IPS DF 19.7 (cell line): ENCODE results near the gene NACC1.

Experiments used
- DNase-seq: peaks from one replicate; pipeline ENCODE4 v3.0.0-alpha.2; 2013; ENCODE audit warnings: low read depth, low spot score

The NACC1 gene

GRCh38 chr19:13117772-13118423, at the start of gene NACC1:
Gene NACC1, plus strand, starts transcription at chr19:13118264. Its CDS starts 16,944 bp downstream, at chr19:13135208.
- DNase-seq: no peak

GRCh38 chr19:13069415-13070359, 48.4 kb upstream of the NACC1 start:
- no peak for DNase-seq

DNA sequence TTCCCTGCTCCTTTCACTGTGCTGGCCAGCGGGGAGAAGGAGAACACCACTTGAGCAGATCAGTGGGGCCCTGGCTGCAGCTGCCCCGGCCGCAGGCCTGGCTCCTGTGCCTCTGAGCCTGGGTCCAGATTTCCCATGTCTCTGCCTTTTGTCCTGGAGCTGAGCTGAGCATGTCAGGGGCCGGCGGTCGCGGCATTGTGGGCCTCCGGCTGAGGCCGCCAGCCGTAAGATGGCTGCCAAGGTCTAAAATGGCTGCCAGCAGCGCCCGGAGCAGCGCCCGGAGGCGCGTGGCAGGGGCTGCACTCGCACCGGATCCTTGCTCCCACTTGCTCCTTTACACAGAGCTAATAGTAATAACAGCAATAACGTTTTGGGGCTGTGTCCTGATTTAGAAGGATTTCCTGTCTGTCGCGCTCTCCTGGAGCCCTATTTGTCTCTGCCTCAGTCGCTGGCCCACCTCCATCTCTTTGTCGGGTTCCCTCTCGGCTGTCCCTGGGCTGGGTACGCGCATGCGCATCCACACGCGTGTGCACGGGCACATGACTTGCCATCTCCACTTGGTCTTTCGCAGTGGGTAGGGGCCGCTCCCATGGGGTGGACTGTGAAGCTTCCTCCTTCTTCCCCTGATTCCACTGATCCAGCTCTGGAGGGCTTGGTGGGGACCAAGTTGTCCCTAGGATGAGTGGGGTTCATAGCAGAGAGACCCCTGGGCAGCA, 47.5 kb upstream of the NACC1 start:
- DNase-seq: no peak

- no peak for DNase-seq
Measured at GRCh38 chr19:13071444-13072187, 46.4 kb upstream of the NACC1 start.

DNA sequence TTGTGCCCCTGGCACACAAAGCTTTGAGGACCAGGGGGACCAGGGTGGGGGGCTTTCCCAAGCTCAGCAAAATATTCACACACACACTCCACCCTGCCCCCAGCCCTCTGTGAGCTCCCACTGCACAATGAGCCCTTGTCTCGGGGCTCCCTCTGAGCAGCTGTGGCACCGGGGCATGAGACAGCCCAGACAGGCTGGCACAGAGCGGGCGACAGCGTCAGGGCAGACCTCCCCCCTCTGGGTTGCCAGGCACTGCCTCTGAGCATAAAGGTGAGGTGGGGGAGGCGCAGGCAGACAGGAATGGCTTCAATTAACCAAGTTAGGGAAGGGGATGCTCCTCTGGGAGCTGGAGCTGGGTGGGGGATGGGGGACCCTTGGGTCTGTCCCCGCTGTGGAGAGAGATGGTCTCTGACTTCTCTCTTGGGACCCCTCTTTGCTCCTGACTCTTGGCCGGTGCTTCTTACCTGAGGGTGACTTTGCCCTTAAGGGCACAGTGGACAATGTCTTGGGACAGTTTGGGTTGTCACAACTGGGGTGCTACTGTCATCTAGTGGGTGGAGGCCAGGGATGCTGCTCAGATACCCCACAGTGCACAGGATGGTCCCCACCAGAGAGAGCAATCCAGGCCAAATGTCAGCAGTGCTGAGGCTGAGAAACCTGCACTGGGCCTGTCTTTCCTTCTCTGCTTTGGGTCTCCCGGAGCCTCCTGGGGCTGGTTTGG, 45.7 kb upstream of the NACC1 start:
- no peak for DNase-seq

DNA sequence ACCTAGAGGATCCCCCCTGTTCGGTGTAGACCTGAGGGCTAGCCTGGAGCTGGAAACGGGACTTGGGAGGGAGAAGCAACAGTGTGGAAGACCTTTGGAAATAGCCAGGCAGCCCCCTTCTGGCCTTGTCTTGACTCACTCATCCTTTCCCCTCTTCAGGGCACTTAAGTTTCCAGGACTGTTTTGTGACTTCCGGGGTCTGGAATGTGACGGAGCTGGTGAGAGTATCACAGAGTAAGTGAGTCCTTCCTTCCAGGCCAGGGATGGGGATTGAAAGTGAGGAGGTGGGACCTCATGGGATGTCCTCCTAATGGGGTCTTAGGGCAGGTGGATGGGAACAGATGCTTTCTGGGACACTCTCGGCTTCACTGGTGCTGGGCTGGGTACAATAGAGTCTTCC, 44.8 kb upstream of the NACC1 start:
- DNase-seq: no peak

DNA sequence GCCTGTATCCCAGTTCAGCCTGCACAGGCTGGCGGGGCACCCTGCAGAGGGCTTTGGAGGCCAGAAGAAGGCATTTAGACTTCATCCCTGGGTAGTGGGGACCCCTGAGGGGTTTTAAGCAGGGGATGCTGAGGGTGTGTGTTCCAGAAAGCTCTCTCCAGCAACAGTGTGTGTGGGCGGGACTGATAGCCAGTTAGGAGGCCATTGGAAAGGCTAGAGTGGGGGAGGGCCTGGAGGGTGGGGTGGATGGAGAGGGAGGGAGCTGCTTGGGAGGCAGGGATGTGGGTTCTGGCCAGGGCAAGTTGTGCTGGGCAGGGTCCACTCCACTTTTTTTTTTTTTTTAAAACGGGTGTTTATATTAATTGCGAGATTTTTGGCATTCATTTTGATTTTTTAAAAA, 43.7 kb upstream of the NACC1 start:
- no peak for DNase-seq

DNA sequence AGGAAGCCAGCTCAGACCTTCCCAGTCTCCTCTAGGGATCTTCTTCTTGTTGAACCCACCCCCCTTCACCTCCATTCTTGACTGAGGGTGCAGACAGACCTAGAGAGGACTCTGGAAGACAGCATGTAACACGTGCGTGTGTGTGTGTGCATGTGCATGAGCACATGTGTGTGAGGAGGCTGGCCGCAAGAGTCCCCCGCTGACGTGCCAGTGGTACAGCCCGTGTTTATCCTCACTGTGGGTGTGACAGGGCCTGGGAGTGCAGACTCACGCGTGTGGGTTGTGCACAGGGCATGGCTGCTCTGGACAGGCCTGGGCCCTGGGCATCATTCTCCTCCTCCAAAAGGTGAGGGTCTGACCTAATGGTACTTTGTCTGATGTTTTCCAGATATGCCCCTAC, 41.7 kb upstream of the NACC1 start:
- no peak for DNase-seq

- DNase-seq: no peak
Measured at GRCh38 chr19:13076787-13077186, 41.3 kb upstream of the NACC1 start.

- no peak for DNase-seq
Measured at GRCh38 chr19:13077240-13077639, 40.8 kb upstream of the NACC1 start.

DNA sequence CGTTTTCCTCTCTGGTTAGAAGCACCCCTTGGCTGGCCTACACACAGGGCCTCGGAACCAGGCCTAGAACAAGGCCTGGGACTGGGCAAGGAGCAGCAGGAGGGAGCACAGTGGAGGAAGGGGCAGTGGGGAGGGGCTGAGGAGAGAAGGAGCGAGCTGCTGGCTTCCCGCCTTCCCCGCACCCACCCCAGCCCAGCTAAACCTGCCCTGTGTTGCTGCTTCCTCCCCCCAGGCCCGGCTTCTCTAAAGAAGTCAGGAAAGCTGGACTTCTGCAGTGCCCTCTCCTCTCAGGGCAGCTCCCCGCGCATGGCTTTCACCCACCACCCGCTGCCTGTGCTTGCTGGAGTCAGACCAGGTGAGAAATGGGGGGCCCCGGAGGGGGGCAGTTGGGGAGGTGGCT, 39.7 kb upstream of the NACC1 start:
- DNase-seq: no peak

DNA sequence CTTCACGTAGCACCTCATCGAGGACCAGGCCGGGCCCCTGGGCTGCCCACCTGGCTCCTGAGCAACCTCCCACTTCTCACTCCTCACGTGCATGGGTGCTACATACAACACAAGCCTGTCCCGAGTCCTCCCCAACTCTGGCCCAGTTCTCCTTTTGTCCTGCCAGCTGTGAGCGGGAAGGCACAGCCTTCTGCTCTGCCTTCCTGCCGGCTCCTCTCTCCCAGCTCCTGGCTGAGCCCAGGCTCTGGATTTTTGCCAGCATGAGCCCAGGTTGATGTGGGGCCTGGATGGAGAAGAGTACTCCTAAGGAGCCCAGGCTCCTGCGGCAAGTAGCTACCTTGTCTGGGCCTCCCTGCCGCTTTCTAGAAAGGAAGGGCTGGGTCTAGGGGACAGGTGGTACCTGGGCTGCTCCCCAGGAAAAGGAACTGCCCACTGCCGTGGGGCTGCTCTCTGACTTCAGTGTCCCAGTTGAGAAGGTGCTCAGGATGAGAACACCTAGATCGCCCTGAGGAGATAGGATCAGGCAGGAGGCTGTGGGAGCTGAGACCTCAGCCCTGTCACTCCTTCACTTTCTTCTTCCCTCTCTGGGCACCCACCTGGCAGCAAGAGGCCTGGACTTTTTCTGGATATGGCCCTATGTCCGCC, 39.0 kb upstream of the NACC1 start:
- DNase-seq: no peak

DNA sequence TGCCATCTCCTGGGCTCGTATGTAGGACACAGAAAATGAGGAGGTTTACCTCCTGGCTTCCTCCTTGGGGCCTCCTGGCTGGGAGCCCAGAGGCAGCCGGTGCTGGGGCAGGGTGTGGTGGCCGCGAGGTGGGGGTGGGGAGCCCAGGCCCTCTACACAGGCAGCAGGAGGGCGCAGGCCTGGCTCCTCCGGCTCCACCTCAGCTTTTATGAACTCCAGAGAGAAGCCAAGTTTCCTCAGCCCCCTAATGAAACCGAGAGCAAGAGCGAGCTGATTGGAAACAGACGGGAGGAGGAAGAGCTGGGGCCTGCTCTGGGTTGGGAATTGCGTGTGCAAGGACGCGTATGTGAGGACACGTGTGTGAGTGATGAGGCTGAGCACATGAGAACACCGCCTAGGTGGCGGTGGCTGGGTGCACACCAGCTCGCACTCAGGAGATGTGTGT, 38.5 kb upstream of the NACC1 start:
- no peak for DNase-seq

DNA sequence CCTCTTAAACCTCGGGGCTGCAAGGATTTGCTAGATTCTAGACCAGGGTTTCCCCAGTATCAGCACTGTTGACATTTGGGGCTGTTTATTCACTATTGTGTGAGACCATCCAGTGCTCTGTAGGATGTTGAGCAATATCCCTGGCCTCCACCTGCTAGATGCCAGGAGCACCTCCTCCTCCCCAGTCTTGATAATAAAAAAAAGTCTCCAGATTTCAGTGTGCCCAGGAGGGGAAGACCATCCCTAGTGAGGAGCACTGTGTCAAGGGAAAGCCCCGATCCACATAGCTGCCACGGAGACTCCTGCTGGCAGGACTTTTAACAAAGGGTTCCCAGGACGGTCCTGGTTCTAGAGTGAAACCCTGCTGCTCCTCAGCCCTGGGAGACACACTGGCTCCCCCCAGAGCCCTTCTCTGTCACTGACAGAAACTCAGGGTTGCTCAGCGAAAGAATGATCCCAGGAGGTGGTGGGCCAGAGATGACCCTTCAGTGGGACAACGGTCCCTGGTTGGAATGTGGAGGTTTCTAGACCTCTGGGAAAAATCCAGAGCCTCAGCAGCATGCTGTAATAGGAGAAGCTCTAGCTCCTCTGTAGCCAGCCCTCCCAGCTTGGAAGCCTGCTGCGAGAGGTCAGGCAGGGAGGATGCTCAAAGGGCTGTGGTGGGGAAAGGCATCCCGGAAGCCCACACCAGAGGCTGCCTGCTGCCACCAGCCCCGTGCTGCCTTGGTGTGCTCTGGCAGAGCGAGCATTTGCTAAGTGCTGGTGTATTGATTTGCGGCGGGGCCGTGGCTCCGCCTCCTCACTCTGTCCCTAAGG, 35.7 kb upstream of the NACC1 start:
- no peak for DNase-seq

DNA sequence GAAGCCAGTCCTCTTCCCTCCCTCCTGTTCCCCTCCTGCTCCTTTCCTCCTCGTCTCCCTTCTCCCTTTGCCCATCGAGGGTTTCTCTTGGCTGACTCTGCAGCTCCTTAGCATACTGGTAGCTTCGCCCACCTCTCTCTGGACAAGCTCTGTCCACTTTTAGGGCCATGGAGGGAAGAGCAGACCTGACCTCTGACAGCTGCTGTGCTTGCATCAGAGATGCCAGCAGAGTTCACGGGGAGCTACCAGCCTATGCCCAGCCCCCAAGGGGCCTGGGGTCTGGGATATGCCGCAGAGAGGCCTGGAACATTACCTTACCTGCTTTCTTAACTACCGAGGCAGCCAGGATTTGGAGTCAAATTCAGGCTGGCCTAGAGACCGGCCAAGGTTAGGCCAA, 35.1 kb upstream of the NACC1 start:
- no peak for DNase-seq

DNA sequence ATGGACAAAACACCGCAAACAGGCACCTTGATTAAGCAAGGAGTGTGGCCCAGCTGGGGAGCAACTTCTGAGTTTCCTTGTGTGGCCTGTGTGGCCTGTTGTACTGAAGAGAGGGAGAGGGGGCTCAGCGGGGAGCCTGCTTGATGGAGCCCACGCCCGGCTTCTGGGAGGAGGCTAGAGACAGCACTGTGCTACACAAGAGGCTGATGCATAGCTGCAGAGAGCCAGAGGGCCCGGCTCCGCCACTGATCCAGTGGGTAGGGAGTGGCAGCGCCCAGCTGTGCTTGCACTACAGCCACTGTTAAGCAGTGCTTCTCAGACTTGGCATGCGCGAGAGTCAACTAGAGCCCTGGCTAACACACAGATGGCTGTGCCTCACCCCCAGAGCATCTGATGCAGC, 34.4 kb upstream of the NACC1 start:
- DNase-seq: no peak

DNA sequence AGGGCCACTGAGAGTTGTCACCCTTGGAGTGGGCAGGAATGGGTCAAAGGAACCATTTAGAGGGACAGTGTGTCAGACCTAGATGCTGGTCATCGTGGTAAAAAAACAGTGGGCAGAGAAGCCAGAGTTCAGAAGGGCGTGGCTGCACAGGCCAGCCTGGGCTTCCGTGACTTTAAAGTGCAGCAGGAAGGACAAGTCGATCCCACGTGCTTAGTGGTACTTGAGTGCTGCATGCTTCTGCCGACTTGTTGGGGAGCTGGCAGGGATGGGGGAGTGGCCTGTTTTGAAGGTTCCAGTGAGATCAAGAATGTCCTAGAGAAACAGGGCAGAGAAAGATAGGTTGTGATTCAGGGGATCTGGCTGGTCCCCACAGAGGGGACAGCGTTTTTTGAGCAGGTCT, 32.4 kb upstream of the NACC1 start:
- no peak for DNase-seq

GRCh38 chr19:13086341-13086740, 31.7 kb upstream of the NACC1 start:
- no peak for DNase-seq

GRCh38 chr19:13087295-13087694, 30.8 kb upstream of the NACC1 start:
- no peak for DNase-seq
